ENCODE data around the gene PYGO2. TPM values are rescaled to one million over a fixed set of nuclear protein-coding genes. Genes with fewer than 3 reads are reported as not detected.

Gene PYGO2
- total RNA-seq, 2 experiments from 2014 or later: 24.2 to 25.1 TPM

DNA sequence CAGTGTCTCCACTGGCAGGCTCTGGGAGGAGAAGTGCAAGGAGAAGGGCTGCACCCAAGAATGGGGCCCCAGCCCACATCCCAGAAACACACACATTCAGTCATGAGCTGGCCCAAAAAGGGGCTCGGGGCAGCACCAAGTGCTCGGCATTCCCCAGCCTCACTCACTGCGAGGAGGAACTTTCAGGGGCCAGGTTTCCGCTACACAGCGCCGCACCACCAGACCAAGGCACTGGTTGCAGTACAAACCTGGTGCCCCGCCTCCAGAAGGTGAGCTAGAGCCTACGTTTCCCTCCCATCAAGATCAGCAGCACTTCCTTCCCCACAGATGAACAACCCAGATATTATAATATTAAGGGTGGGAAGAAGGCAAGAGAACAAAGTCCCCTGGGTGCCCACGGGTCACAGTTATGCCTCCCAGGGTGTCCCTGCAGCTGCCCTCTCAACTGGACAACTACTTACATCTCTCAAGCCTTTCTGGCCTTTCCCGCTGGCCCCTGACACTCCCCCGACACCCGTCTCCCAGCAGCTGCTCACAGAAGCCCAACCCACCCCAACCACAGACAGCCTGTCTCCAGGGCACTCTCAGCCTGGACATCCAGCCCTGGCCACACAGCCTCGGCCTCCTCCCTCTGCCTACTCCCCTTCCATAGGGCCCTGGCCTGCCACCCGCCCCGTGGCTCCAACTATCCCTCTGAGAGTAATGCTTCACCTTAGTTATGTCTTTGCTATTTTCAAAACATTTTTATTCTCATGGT lies 9.5 kb downstream of the PYGO2 start:
- no peaks in the 10 kb centered on the region for H3K9me3 Mint-ChIP-seq
- no peaks in the 10 kb centered on the region for H3K27me3 Mint-ChIP-seq
- DNase-seq: peak; percentile 62
- peaks cover 69% of the 10 kb centered on the region for H3K4me1 Mint-ChIP-seq
- peak overlapping the region; percentile 94 for H3K27ac Mint-ChIP-seq
- peaks cover 2% of the 10 kb centered on the region for H3K36me3 Mint-ChIP-seq
- peak overlapping the region; percentile 75 for H3K4me3 Mint-ChIP-seq

DNA sequence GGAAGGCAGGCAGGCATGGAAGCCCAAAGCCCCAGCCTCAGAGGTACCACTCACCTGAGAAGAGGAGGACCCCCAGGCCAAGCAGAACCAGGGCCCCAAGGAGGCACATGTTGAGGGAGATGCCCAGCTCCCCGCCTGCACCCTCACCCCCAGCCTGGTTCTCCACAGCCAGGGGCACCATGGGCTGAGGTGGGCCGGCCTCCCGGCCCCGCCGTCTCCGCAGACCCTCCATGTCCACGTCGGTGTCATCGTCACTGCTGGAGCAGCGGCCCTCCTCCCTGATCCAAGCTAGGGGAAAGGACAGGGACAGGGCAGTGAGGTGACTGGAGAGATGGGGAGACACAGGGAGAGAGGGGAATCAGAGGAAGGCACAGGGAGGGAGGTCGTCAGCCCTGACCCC lies 13.5 kb downstream of the PYGO2 start:
- peaks cover 2% of the 10 kb centered on the region for H3K36me3 Mint-ChIP-seq
- DNase-seq: no peak

DNA sequence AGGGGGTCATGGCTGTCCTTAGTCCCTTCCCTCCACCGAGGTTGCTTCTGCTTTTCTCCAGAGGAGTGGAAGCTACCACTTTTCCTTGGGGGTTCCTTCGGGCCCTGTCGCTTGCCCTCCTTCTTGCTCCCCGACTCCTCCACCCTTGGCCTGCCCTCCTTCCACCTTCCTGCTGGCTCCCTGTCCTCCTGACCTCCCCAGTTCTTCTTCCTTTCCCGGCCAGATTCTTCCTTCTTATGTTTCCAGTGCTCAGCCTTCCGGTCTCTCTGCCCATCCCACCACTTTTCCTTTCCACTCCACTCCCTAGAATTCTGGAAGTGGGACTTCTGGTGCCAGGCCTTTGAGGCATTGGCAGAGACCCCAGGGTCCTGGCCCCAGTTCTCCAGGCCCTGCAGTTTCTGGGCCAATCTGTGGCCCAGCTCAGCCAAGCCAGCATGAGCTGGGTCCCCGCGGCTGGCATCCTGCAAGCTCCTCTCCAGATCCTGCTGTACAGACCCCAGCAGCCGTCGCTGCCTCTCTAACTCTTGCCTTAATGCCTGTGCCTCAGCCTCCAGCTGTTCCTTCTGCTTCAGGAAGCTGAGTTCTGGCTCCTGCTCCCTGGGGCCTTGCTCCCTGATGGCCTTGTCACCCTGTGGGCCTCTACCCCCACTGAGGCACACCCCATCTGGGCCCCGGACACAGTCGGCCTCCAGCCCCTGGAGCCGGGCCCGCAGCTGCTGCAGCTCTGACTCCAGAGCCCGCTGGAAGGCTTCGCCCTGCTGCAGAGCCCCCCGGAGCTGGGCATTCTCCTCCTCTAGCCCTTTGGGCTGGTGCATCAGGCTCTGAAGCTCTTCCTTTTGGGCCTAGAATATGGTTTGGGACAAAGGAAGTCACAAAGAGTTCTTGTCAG lies 15.4 kb downstream of the PYGO2 start:
- H3K9me3 Mint-ChIP-seq: no peaks in the 10 kb centered on the region
- H3K4me1 Mint-ChIP-seq: peaks cover 44% of the 10 kb centered on the region
- DNase-seq: no peak
- peak overlapping the region; percentile 0 for H3K27ac Mint-ChIP-seq
- H3K27me3 Mint-ChIP-seq: no peaks in the 10 kb centered on the region
- no peaks in the 10 kb centered on the region for H3K36me3 Mint-ChIP-seq
- H3K4me3 Mint-ChIP-seq: no peak overlapping the region

More for the DNA sequence above, 13.5 kb downstream of the PYGO2 start:
- Mint-ChIP-seq H3K27ac (peak overlapping the region; percentile 35), H3K4me3 (no peak overlapping the region), H3K9me3 (no peaks in the 10 kb centered on the region), H3K27me3 (no peaks in the 10 kb centered on the region), H3K4me1 (peaks cover 44% of the 10 kb centered on the region)

DNA sequence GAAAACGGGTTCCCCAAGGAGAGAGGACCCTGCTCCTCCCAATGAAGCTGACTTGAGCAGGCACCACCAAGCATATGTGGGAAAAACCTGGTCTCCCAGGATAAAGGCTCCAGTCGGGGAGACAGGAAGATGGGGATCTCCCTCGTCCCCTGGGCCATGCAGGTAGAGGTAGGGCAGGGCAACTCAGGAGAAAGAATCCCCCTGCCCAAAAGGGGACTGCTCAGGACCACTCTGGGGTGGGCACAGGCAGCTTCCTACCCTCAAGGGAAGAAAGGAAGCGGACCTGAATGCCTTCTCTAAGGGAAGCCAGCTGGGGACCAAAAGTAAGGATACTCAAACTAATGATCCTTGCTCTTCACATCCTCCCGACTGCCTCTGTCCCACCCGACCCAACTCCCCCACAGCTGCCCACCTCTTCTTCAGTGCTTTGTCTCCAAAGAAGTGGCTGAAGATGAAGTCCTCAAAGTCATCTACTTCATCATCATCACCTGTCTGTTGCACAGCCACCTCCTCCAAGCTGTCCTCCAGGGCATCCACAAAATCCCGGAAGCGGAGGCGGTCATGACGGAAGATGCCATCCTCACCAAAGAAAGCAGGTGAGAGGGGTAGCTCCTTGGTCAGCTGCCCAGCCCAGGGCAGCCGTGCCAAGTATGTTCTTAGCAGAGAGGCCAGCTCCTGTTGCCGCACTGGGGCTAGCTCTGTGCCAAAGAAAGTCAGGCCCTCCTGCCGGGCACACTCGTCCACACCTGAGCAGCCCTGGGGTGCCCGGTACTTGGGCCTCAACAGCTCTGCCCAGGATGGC lies 16.2 kb downstream of the PYGO2 start:
- H3K4me1 Mint-ChIP-seq: peaks cover 44% of the 10 kb centered on the region
- H3K9me3 Mint-ChIP-seq: no peaks in the 10 kb centered on the region
- H3K27me3 Mint-ChIP-seq: no peaks in the 10 kb centered on the region
- DNase-seq: no peak
- no peak overlapping the region for H3K4me3 Mint-ChIP-seq
- H3K36me3 Mint-ChIP-seq: no peaks in the 10 kb centered on the region
- H3K27ac Mint-ChIP-seq: no peak overlapping the region

DNA sequence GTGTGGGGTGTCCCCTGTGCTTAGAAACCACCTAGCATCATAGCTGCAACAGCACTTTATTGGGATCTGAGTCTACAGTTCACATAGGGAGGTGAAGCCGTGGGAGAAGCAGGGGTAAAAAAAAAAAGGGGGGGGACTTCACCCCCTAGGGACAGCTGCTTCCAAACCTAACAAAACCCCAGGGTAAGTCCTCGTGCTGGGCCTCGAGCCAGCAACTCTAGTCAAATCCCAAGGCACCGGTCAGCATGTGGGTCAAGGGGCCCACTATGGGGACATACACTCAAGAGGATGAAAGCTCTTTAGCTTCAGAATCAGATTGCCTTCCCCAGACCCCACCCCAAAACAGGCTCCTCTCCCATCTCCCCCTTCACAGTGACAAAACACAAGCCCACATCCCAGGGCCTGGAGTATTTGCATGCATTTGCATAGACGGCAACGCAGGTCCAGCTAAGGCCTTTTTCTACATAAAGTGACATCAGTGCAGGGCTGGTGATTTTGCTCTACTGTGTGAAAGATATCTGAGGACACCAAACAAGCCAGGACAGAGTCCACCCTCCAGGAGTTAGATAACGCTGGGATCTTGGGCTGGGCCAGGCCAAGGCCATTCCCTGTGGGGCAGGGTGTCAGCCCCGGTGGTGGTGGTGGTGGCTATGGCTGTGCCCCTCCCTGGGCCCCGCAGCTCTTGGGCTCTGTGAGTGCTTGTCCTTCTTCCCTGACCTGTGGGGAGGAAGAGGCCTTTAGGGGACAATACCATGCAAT lies 17.0 kb downstream of the PYGO2 start:
- Mint-ChIP-seq H3K36me3 (no peaks in the 10 kb centered on the region), H3K9me3 (no peaks in the 10 kb centered on the region), H3K4me1 (peaks cover 50% of the 10 kb centered on the region), H3K4me3 (no peak overlapping the region), H3K27me3 (no peaks in the 10 kb centered on the region), H3K27ac (no peak overlapping the region)
- DNase-seq: no peak

DNA sequence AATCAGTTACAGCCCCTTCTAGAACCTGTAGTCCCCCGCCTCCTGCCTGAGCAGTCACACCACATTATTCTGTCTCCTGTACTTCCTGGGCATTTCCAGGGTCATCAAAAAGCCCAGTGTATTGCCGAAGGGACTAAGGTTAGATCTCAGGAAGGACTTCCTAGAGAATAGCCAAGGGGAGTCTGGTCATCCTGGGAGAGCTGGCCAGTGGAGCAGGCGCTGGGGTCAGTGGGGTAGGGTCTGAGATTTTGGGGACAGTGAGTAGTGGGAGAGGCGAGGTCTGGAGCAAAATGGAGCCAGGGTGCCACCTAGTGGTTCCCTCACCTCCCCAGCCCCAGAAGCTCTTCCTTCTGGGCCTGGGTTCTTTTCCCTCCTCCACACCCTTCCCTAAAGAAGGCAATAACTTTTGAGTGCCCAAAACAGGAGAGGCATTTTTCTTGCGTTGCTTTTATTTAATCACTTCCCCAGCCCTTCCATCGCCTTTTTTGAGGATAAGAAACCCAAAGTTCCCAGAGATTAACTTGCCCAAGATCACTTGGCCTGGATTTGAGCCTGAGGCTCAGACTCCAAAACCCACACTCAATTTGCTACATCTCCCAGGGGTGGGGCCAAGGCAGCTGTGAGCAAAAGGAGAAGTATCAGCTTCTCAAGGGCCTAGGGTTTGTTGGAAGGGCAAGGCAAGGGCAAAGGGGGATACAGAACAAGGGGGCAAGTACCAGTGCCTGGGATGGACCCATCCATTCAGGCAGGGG lies 17.8 kb downstream of the PYGO2 start:
- Mint-ChIP-seq H3K4me1 (peaks cover 52% of the 10 kb centered on the region), H3K9me3 (no peaks in the 10 kb centered on the region), H3K4me3 (no peak overlapping the region), H3K36me3 (no peaks in the 10 kb centered on the region), H3K27ac (peak overlapping the region; percentile 90), H3K27me3 (no peaks in the 10 kb centered on the region)
- DNase-seq: no peak

DNA sequence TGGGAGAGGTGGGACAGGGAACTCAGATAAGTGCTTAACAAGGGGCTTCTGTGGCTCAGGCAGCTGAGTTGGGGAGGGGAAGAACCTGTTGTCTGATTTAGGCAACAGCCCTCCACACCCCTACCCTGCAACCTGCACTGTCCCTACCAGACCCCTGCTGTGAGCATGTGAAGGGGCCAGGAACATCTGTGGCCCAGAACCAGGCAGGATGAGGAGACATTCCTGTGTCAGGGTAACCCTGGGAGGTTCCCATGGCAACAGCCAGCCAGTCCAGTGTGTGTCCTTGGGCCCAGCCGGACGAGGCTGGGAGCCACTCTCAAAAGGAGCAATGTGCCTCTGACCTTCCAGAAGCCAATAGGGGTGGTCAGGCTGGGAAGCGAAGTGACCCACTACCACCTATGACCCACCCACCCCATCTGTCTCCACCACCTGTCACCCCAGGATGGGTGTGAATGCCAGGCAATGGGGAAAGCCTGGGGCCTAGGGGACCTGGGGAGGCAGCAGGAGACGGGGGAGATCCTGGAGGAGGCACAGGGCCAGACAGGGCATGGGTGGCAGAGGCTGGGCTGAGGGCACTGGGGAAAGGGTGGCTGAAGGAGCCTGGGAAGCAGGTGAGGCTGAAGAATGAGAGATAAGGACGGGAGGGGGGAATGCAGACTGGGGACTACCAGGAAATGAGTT lies 20.1 kb downstream of the PYGO2 start:
- Mint-ChIP-seq H3K4me1 (peaks cover 62% of the 10 kb centered on the region), H3K9me3 (no peaks in the 10 kb centered on the region)

DNA sequence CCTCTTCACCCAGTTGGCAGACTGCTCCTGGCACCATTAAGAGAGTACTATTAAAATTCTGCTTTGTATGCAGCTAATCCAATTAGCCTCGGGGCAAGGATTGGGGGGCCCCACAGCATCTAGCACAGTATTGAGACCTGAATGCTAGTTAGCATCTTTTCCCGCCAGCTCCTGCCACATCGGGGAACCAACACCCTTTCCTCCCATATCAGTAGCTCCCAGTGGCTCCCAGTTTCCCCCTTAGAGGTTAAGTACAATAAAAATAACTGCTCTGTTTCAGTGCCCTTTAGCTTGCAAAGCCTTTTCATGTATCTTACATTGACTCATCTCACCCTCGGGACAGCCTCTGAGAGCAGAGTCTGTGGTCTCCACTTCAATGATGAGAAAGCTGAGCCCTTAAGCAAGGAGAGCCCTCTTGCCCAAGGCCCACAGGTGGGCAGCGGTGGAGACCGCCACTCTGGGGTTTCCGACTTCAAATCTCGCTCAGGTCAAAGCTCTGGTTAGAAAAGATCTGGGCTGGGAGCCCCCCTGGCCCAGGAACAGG lies 20.9 kb downstream of the PYGO2 start:
- Mint-ChIP-seq H3K4me1 (peaks cover 65% of the 10 kb centered on the region), H3K27ac (peak overlapping the region; percentile 71), H3K27me3 (no peaks in the 10 kb centered on the region), H3K36me3 (peaks cover 4% of the 10 kb centered on the region), H3K4me3 (no peak overlapping the region), H3K9me3 (no peaks in the 10 kb centered on the region)
- DNase-seq: no peak

More for the DNA sequence above, 20.1 kb downstream of the PYGO2 start:
- no peak for DNase-seq
- Mint-ChIP-seq H3K27me3 (no peaks in the 10 kb centered on the region), H3K36me3 (peaks cover under 1% of the 10 kb centered on the region), H3K4me3 (no peak overlapping the region), H3K27ac (peak overlapping the region; percentile 90)

DNA sequence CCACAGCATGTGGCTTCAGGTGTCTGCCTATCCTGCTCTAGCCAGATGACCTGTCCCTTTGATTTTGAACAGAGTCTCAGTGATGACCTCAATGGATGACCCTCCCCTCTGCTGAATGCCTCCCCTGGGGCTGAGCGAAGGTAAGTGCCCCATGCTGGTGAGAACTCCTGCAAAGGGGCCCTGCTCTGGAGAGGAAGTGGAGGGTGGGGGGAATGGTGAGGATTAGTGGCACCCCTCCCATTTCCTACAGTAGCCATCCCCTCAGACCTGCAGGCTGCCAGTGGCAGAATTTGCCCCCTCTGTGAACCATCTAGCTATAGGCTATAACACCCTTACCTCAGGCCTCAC lies 21.4 kb downstream of the PYGO2 start:
- H3K27ac Mint-ChIP-seq: no peak overlapping the region
- H3K9me3 Mint-ChIP-seq: no peaks in the 10 kb centered on the region
- H3K36me3 Mint-ChIP-seq: peaks cover 4% of the 10 kb centered on the region
- H3K4me1 Mint-ChIP-seq: peaks cover 66% of the 10 kb centered on the region
- no peak for DNase-seq
- H3K4me3 Mint-ChIP-seq: no peak overlapping the region
- no peaks in the 10 kb centered on the region for H3K27me3 Mint-ChIP-seq

DNA sequence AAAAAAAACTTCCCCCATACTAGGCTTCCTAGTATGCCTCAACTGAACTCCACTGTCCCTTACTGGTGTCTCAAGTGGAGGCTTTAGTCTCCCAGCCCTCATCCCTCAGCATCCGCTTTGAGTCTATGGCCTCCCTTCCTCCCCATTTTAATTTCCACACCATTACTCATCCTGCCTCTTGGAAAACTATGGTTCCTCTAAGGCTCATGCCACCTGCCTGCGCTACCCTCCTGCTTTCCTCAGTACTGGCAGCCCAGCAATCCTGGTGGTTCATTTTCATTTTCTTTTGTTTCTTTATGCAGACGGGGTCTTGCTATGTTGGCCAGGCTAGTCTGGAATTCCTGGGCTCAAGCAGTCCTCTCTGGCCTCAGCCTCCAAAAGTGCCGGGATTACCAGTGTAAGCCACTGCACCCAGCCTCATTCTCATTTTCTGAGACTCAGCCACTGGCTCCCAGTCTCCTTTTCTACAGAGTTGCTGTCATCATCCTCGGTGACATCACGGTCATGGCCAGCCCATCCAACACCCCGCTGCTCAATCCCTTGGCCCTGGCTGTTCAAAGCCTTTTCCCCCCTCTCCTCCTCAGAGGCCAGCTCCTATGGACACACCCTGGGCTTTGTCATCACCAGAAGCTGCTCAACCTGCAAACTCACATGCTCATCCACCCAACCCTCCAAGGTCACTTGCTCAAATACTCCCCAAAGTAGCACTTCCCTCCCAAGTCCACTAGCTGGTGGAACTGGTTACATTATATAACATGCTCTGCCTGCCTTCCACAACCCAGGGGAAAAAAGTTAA lies 22.8 kb downstream of the PYGO2 start:
- Mint-ChIP-seq H3K9me3 (no peaks in the 10 kb centered on the region), H3K4me1 (peaks cover 70% of the 10 kb centered on the region), H3K36me3 (peaks cover 7% of the 10 kb centered on the region), H3K27ac (peak overlapping the region; percentile 50), H3K4me3 (peak overlapping the region; percentile 32), H3K27me3 (no peaks in the 10 kb centered on the region)
- no peak for DNase-seq

DNA sequence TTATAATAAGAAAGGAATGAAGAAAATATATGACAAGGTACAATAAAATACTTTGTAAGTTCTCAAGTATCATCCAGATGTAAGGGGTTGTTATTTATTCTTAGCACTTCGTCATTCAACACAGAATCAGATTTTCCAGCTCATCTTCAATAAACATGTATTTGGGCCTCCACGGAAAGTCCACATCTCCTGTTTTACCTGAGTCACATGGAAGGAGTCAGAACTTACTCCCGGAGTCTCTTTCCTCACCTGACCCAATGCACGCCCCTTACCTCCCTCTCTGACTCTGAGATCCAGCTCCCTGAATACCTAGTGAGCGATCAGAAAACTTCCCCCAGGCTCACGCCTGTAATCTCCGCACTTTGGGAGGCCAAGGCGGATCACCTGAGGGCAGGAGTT lies 23.6 kb downstream of the PYGO2 start:
- peaks cover 7% of the 10 kb centered on the region for H3K36me3 Mint-ChIP-seq
- H3K27me3 Mint-ChIP-seq: no peaks in the 10 kb centered on the region
- peak overlapping the region; percentile 93 for H3K4me3 Mint-ChIP-seq
- peaks cover 62% of the 10 kb centered on the region for H3K4me1 Mint-ChIP-seq
- no peaks in the 10 kb centered on the region for H3K9me3 Mint-ChIP-seq
- peak overlapping the region; percentile 96 for H3K27ac Mint-ChIP-seq
- no peak for DNase-seq

DNA sequence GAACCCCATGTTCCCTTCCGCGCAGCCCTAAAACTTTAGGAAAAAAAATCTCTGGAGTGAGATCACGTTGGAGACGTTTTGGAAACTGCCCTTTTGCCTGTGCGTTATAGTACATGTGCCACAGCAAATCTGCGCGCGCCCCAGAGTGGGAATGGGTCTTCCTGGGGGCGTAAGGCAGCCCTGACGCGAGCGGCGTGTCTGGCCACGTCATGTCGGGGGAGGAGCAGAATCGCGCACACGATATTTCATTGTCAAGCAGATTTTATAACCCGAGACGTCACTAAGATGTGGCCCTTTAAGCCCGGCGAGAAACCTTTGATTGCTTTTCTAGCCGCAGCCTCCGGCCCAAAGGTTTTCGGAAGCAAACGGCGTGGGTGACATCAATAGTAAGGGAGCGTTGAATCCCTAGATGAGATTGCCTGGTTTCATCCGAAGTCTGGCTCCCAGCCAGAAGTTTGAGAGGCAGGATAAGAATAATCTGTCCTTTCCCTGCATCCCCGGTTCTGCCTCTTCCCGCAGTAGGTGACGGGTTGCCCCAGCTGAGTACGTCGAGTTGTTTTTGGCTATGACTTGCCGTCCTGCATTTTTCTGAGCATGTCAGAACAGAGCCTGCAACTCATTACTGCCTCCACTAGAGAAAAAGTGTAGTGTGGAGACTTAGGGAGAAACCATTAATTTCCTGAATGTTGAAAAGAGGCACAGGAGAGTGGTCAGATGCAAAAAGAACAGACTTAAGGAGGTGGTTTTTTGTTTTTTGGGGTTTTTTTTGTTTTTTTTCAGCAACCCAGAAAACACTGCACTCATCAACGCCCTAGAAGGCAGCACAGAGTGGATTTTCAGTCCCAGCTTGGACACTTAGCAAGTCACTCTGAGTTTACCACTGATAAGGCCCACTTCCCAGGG lies 24.2 kb downstream of the PYGO2 start:
- DNase-seq: peak; percentile 89
- Mint-ChIP-seq H3K27ac (peak overlapping the region; percentile 96), H3K36me3 (peaks cover 7% of the 10 kb centered on the region), H3K27me3 (no peaks in the 10 kb centered on the region), H3K4me1 (peaks cover 55% of the 10 kb centered on the region), H3K9me3 (no peaks in the 10 kb centered on the region), H3K4me3 (peak overlapping the region; percentile 93)
